IPS-18c (cell line): ENCODE results near the gene PHOX2A.
"Not testable (repeated sequence)": the region's sequence is repeated elsewhere in the genome, so short reads cannot be mapped to it uniquely, and the experiment has no call there.

Experiments
- H3K4me3 ChIP-seq: 2 replicates; pipeline ENCODE4 v1.7.0; 2013; ENCODE audit warnings: low read depth, mild to moderate bottlenecking, low read length, moderate library complexity; ENCODE audit not compliant: insufficient read depth
- H3K9me3 ChIP-seq: one replicate; pipeline ENCODE4 v1.6.1; 2013; ENCODE audit warnings: mild to moderate bottlenecking, low read length, moderate library complexity; ENCODE audit not compliant: control insufficient read depth, insufficient read depth

The PHOX2A gene

GRCh38 chr11:72216638-72217037, 27.3 kb downstream of the PHOX2A start, which contains the start of gene FOLR2:
FOLR2 (plus strand) TSS chr11:72216794; CDS start chr11:72218585, 1,791 bp downstream.
- H3K9me3 ChIP-seq = peaks cover 2% of the 10 kb centered on the region
- H3K4me3 ChIP-seq = no peak within 1 kb of the TSS

GRCh38 chr11:72209101-72209500, 34.9 kb downstream of the PHOX2A start:
- H3K9me3 ChIP-seq = no peaks in the 10 kb centered on the region
- no peak overlapping the region for H3K4me3 ChIP-seq

GRCh38 chr11:72208281-72208680, 35.7 kb downstream of the PHOX2A start:
- no peaks in the 10 kb centered on the region for H3K9me3 ChIP-seq

GRCh38 chr11:72206794-72207193, 37.2 kb downstream of the PHOX2A start:
- not testable (repeated sequence) for H3K4me3 ChIP-seq, H3K9me3 ChIP-seq

More at GRCh38 chr11:72208281-72208680, 35.7 kb downstream of the PHOX2A start:
- H3K4me3 ChIP-seq = no peak overlapping the region

GRCh38 chr11:72204886-72205285, 39.1 kb downstream of the PHOX2A start:
- H3K4me3 ChIP-seq = no peak overlapping the region
- no peaks in the 10 kb centered on the region for H3K9me3 ChIP-seq

- Histone ChIP-seq H3K4me3 (no peak overlapping the region), H3K9me3 (no peaks in the 10 kb centered on the region)
Measured at GRCh38 chr11:72203163-72203562, 40.8 kb downstream of the PHOX2A start.

- no peaks in the 10 kb centered on the region for H3K9me3 ChIP-seq
- H3K4me3 ChIP-seq = no peak overlapping the region
Measured at GRCh38 chr11:72202571-72202970, 41.4 kb downstream of the PHOX2A start.

- H3K9me3 ChIP-seq, H3K4me3 ChIP-seq: not testable (repeated sequence)
Measured at GRCh38 chr11:72201445-72201844, 42.5 kb downstream of the PHOX2A start.

- no peaks in the 10 kb centered on the region for H3K9me3 ChIP-seq
- no peak overlapping the region for H3K4me3 ChIP-seq
Measured at GRCh38 chr11:72195518-72196270, 48.3 kb downstream of the PHOX2A start.

GRCh38 chr11:72191961-72192381, 52.0 kb downstream of the PHOX2A start, which contains the start of gene FOLR1:
FOLR1 (plus strand) TSS chr11:72192140; CDS start chr11:72192174, 34 bp downstream.
- Histone ChIP-seq H3K4me3 (no peak within 1 kb of the TSS), H3K9me3 (no peaks in the 10 kb centered on the region)

GRCh38 chr11:72190631-72191071, 53.3 kb downstream of the PHOX2A start:
- H3K4me3 ChIP-seq = no peak overlapping the region

GRCh38 chr11:72189455-72190250, 54.3 kb downstream of the PHOX2A start:
- no peak overlapping the region for H3K4me3 ChIP-seq
- no peaks in the 10 kb centered on the region for H3K9me3 ChIP-seq

More at GRCh38 chr11:72190631-72191071, 53.3 kb downstream of the PHOX2A start:
- no peaks in the 10 kb centered on the region for H3K9me3 ChIP-seq
